Activated CD8-positive, alpha-beta memory T cell treated with anti-CD3 and anti-CD28 coated beads, Interleukin-2, amount 50 U/mL, for 1 hour (primary cell): ENCODE data around the gene RAP1GDS1.
"Not testable (repeated sequence)": the region's sequence is repeated elsewhere in the genome, so short reads cannot be mapped to it uniquely, and the experiment has no call there.

ENCODE experiments used
- DNase-seq: peaks from one replicate; pipeline ENCODE4 v3.0.0-alpha.2; 2020; ENCODE audit errors: extremely low read depth

Gene RAP1GDS1

DNA sequence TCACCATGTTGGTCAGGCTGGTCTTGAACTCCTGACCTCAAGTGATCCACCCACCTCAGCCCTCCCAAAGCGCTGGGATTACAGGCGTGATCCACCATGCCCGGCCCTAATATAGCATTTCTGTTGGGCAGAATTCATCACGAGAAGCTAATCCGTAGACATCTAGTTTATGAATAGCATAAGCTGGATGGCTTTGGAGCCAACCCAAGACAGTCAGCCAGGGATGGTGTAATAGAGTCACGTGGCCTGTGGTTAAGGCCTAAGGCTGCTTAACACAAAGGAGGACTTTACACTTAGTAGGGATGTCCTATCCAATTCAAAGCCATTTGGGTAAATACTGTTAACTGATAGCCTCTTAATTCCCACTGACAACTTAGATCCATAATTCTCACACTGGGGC lies 173.6 kb downstream of the RAP1GDS1 start:
- DNase-seq = no peak

DNA sequence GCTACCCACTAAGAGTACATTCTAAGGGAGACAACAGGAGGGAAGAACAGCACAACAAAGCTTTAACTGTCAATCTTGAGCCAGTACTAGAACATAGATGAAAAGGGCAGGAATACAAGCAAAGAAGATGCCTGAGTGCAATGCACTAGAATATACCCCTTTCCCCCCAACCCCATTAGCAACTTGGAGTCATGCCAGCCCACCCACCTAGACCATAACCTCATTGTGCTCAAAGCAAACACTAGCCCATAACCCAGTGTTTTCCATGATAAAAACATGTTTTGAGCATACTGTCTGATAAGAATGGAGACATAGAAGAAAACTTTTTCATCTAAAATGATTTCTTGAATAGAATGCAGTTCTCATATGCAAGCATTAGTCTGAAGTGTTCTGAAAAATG lies 183.2 kb downstream of the RAP1GDS1 start:
- no peak for DNase-seq

DNA sequence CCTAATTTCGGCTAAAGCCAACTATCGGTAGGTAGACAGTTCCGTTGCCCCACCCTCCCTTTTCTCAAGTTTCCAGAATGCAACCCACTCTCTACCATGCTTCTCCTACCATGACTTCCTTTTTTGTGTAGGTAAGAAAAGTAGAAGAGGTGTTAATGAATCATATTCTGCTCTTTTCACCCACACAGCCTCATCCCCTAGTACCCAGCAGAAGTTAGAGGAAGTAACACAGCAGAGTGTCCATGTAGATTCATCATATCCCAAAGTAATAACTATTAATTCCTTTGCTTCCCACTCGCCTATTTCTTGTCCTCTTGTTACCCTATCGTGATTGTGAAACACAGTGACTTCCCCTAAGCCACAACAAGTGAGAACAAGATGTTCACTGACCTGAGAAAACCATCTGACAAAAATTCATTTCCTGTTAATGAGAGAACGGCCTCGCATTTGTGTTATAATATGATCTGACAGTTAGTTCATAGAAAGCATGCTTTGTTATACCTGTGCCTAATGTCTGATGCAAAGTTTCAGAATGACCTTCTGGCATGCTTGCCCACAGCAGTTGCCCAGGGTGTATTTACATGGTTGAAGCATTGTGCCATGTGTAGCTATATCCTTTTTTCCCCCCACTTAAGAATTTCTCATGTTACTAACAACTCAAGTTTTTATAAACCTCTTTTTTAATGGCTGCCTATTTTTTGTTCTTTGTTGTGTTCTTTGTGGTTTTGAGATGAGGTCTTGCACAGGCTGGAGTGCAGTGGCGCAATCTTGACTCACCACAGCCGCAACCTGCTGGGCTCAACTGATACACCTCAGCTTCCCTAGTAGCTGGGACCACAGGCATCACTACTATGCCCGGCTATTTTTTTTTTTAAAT lies 185.6 kb downstream of the RAP1GDS1 start:
- DNase-seq = peak; percentile 33

DNA sequence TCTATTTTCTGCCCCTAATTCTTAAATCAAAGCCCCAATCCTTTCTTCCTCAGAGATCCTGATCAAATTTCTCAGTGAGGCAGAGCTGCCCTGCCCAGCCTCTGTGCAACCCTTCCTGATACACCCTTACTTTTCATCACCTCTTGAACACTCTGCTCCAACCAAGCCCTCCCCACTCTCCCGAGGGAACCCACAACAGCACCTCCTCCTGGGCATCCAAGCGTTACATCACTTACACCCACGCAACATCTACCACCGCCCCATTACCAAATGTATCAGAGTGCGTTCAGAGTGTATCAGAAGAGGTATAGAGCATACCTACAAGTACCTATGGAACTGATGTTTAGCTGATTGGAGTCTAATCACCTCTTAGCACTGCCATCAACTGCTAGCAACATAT lies 186.5 kb downstream of the RAP1GDS1 start:
- no peak for DNase-seq

DNA sequence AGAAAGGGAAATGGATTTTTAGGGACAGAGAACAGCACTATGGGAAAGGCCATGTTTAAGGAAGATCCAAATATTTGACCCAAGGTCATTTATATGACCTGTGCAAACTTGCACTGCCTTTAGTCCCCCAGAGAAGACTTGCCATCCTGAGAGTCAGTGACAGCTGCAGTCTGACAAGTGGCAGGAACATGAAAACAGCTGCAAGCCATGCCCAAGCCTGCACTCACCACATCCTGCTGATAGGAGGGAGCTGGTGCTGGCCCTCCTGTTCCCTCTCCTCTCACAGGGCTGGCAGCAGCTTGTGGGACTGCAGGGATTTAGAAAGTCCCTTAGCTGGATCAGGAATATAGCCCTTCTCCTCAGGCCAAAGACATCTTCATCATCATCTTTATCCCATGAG lies 187.7 kb downstream of the RAP1GDS1 start:
- DNase-seq = no peak

DNA sequence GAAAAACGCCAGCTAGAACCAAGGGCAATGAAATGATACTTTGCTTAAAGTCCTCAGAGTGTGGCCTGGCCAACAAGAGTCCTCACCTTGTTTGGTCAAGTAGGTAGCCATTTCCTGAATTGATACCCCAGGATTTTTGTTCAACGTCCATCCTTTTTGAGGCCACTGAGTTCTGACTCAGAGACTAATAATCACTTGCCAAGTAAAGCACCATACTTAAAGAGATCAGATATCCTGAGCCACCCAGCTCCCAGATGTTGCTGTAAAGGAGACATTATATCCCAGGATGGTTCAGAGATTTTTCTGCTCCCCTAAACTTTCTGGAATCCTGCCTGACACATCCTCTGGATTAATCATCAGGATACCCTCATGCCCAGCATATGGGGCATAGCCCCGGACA lies 190.9 kb downstream of the RAP1GDS1 start:
- DNase-seq = no peak

DNA sequence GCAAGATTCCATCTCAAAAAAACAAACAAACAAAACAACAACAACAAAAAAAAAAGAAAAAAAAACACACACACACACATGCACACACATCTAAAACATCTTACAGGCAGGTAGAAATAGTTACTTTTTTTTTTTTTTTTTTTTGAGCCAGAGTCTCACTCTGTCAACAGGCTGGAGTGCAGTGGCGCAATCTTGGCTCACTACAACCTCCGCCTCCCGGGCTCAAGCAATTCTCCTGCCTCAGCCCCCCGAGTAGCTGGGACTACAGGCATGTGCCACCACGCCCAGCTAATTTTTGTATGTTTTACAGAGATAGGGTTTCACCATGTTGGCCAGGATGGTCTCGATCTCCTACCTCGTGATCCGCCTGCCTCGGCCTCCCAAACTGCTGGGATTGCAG lies 196.2 kb downstream of the RAP1GDS1 start:
- DNase-seq = not testable (repeated sequence)

DNA sequence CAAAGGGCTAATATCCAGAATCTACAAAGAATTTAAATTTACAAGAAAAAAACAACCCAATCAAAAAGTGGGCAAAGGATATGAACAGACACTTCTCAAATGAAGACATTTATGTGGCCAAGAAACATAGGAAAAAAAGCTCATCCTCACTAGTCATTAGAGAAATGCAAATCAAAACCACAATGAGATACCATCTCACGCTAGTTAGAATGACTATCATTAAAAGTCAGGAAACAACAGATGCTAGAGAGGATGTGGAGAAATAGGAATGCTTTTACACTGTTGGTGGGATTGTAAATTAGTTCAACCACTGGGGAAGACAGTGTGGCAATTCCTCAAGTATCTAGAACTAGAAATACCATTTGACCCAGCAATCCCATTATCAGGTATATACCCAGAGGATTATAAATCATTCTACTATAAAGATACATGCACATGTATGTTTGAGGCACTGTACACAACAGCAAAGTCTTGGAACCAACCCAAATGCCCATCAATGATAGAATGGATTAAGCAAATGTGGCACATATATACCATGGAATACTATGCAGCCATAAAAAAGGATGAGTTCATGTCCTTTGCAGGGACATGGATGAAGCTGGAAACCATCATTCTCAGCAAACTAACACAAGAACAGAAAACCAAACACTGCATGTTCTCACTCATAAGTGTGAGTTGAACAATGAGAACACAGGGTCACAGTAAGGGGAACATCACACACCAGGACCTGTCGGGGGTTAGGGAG lies 200.1 kb downstream of the RAP1GDS1 start:
- not testable (repeated sequence) for DNase-seq

DNA sequence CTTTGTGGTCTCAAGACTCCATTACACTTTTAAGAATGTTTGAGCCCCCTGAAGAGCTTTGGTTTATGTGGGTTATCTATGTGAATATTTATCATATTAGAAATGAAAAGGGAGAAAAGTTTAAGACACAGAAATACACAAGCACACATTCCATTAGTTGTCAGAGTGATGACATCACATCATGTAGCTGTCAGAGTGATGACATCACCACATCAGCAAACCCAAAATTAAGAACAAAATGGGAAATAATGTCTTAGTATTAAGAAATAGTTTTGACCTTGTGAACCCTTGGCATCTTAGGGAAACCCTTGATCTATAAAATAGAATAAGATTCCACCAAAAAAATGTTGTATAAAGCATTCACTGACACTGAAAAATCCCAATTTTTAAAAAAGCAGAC lies 201.3 kb downstream of the RAP1GDS1 start:
- no peak for DNase-seq

DNA sequence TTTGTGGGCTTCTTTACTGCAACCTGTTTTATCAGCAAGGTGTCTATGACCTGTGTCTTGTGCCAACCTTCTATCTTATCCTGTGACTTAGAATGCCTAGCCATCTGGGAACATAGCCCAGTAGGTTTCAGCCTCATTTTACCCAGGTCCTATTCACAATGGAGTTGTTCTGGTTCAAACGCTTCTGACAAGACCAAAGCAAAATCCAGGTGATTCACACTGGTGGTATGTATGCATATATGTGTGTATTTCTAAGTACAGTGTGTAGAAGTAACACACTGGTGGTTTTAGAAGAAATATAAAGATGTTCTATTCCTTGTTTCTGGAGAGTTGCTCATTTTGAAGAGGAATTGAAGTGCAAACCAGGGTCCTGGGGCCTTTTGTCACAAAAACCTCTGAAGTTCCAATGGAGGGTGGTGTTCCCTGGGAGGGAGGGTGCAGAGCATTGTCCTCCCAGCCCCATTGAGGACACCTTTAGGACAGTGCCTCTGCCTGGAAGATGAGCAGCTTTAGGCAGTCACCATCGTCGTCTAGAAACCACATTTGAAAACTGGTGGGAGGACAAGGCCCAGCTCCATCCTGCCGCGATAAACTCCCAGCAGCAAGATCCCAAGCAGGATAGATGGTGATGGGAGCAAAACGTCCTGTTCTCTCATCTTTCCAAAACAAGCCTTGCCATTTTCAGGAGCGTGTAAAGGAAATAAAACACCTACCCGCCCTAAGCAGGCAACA lies 205.8 kb downstream of the RAP1GDS1 start:
- no peak for DNase-seq

DNA sequence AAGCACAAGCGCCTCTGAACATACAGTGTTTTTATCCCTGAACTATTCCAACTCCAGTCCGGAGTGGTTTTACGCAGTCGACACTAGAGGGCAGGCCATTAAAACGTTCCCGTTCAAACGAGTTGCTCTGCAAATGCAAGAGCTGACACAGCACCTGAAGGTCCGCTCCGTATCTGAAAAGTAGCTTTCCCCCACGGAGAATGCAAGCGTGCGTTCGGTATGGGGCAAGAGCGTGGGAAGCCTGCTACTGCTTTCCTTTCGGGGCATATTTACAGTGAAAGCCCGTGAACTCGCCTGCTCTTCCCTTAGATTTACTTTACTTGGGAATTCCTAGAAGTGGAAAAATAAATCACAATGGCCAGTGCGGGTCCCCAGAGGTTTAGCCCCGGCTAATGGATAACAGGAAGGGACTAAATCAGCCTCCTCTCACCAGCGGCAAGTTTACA lies 206.5 kb downstream of the RAP1GDS1 start:
- DNase-seq = peak; percentile 45

DNA sequence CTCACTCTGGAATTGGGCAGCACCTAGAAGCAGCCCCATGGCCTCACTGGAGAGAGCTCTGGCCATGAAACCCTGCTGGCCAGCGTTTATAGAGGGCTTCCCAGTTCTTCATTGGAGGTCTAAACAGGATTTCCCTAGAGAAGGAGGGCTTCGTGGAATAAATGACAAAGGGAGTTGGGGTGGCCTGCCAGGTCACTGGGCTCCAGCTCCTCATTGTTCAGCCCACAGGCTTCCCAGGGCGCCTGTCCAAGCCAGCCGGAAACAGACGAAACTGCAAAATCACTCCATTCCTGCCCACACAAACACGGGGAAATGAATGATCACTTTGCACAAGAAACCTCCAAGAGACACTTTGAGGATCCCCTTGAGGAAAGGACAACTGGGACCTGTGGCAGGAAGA lies 207.5 kb downstream of the RAP1GDS1 start:
- no peak for DNase-seq

DNA sequence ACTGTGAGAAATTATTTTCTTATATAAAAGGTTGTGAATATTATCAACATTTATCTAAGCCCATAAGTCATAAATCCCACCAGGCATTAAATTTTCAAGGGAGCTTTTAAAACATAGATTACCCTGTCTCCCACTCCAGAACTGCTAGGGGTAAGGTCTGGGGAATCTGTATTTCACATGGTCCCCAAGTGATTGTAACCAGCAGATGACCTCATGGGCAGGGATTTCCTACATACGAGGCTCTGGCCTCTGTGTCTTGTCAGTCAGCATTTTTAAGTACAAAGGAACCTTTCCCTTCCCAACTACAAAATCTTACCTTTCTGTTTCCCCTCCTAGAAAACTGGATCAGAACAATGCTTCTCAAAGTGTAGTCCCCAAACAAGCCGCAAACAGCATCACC lies 208.6 kb downstream of the RAP1GDS1 start:
- no peak for DNase-seq

DNA sequence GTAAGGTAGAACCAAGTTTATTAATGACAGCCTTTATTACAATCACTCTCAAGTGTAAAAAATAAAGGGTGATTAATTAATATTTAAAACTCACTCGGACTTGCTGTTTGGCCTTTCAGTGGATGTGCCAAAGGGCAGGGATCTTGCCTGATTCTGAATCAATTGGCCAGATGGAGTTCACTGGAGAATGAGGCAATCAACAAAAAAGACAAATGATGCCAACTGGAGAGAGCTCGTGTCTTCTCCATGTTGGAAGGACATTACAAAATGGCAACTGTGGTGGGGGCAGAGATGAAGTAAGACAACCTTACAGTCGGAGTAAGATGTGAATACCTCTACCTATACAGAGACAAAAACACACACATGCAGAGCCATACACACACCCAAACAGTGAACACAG lies 209.2 kb downstream of the RAP1GDS1 start:
- no peak for DNase-seq

DNA sequence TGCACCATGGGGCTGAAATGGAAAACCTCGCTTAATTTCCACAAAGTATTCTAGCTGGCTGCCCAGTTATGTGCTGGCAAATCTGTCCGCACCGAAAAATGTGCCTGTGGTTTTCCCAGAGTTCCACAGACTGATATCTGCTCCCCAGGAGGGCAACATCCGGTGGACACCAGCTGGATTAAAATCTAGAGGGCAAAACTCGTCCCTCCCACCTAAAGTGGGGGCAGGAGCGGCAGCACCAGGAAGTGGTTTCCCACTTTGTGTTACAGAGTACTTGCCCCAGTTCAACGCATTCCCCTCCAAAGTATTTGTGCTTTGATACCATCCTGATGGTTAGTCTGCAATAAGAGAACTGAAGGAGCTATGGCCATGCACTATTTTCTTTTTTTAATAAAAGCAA lies 209.6 kb downstream of the RAP1GDS1 start:
- no peak for DNase-seq

DNA sequence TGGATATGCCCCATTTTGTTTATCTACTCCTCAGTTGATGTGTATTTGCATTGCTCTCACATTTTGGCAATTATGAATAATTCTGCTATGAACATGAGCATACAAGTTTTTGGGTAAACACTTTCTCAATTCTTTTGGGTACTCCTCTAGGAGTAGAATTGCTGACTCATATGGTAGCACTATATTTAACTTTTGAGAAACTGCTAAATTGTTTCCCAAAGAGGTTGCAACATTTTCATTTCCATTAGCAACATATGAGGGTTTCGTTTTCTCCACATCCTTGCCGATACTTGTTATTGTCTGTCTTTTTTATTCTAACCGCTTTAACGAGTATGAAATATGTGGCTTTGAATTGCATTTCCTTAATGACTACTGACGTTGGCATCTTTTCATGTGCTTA lies 211.9 kb downstream of the RAP1GDS1 start:
- no peak for DNase-seq

DNA sequence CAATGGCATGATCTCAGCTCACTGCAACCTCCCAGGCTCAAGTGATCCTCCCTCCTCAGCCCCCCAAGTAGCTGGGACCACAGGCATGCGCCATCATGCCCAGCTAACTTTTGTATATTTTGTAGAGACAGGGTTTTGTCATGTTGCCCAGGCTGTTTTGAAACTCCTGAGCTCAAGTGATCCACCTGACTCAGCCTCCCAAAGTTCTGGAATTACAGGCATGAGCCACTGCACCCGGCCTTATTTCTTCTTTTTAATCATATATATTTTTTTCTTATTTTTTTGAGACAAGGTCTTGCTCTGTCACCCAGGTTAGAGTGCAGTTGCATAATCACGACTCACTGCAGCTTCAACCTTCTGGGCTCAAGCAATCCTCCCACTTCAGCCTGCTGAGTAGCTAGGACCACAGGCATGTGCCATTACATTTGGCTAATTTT lies 213.2 kb downstream of the RAP1GDS1 start:
- no peak for DNase-seq

DNA sequence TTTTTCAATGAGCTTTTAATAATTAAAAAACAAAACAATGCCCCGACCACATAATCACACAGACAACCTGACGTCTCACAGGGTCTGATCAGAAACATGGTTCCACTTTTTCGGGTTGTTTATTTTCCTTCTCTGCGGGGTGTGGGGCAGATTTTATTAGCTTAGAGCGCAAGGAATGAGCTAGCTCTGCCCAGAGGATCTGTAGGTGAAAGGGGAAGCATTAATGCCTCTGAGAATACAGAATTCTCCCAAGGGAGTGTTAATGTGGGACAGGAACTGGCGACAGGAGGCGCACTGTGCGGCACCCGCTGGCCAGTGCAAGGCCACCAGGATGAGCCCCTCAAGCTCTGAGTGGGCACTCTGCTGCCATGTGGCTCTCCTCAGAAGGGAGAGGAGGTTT lies 215.7 kb downstream of the RAP1GDS1 start:
- no peak for DNase-seq

DNA sequence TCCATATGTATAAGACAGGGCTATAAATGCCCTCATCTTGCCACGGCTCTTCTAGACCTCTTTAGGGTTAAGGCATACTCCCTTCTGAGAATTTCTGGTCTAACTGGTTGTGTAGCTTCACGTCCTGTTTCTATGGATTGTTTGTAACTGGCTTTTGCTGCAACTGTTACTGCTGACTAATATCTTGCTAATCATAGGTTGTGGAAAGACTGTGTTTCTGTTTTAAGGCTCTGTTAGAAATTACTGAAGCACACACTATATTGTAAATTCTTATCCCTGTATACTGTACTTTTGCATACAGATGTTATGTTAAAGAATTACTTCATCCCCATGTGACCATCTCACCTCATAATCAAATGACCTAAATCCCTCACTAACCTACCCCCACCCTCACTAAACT lies 218.4 kb downstream of the RAP1GDS1 start:
- not testable (repeated sequence) for DNase-seq

DNA sequence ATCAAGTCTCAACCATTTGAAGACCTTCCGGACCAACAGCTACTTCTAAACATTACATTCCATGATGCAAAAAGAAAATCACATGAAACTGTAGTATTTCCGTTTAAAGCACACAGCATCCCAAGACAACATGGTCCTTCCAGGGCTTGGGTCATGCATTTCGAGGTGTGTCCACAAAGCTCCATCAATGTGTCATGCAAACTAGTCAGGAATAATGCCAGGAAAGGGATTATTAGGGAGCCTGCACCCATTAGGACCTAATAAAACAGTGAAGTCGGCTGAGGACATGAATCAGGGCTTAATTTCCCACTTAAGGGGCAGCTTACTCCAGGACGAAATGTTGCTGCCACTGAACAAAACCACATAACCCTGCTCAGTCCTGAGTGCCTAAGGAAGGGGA lies 219.4 kb downstream of the RAP1GDS1 start:
- DNase-seq = no peak

DNA sequence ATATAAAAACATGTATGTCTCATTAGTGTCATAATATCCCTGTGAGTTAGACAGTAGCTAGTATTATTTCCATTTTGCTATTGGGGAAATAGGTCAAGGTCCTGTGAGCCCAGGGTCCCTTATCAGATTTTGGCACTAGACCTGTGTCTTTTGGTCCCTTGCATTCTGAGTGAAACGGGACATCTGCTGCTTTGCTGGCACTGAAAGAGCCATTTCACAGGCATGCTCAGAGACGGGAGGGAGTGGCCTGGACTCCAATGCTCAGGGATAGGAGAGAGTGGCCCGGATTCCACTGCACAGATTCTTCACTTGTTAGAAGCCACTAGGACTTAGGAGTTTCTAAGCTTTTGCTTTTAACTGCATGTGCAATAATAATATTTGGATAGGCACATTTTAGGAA lies 220.0 kb downstream of the RAP1GDS1 start:
- DNase-seq = no peak

DNA sequence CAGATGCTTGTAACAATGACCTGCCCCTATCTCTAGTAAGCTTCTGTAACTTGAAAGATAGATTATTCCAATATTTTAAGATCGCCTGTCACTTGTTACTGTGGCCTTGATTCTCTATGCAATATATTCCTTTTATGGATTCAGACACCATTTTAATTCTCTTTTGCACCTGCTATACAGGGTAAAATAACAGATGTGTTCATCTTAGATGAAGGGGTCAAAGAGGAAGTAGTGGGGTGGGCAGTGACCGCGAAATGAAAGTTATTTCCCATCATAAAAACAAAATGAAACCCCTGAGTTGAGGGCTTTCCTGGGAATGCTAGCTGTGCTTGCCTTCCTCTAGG lies 221.3 kb downstream of the RAP1GDS1 start:
- no peak for DNase-seq
